Measurements from ENCODE around the gene IFNG-AS1. TPM values are rescaled to one million over a fixed set of nuclear protein-coding genes. Genes with fewer than 3 reads are reported as not detected.

Gene IFNG-AS1
- total RNA-seq, 1 experiment from 2014 or later = not detected

- no peak overlapping the region for H3K4me2 ChIP-seq (ENCODE audit: low read length)
- intact Hi-C loops (cut with micrococcal nuclease) = no loop called here
Measured at GRCh38 chr12:68036642-68037041, 47.4 kb downstream of the IFNG-AS1 start.

DNA sequence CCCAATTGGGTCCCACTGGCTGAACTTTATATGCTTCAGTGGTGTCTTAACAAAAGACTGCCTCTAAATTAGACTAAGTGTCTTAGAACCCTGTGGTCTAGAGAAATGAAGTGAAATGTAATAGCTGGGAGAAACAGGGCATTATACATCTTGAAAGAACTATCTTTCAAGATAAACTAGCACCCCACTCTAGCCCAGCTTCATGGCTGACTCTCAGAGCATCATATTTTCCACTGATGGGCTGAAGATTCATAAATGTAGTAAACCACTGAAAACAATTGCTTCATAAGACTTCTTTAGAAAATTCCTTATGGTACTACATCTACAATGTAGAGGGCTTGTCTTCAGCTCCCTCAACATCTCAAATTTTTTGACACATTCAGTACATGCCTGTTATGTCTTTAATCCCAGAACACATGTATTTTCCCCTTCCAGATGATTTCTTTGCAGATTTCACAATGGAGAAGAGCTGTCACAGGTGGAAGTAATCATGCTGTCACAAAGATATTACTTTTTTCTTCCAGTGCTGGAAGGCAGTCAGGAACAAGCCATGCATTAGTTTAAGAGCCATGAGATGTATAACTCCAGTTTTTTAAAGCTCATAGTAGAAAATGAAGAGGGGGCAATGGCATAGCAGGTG, 48.5 kb downstream of the IFNG-AS1 start:
- Histone ChIP-seq H3K9me3 (ENCODE audit: control insufficient read depth in 1 of 2, insufficient read depth in 1 of 2, low read depth in 1 of 2, low read length in 2 of 2) (no peaks in the 10 kb centered on the region), H3K79me2 (ENCODE audit: insufficient read depth, low read length) (no peaks in the 10 kb centered on the region), H4K20me1 (ENCODE audit: insufficient read depth) (no peaks in the 10 kb centered on the region), H3K4me3 (replicated peaks in 1 of 2; ENCODE audit: low read depth in 1 of 2, low read length in 2 of 2) (no peak overlapping the region), H3K27me3 (ENCODE audit: insufficient read depth, low read length) (no peaks in the 10 kb centered on the region), H2AFZ (ENCODE audit: low read depth, low read length, poor library complexity, severe bottlenecking) (no peak overlapping the region), H3K9me2 (ENCODE audit: insufficient read depth) (no peaks in the 10 kb centered on the region), H3K36me3 (ENCODE audit: control insufficient read depth in 1 of 2, insufficient read depth in 2 of 2, low read length in 2 of 2) (no peaks in the 10 kb centered on the region), H3K27ac (ENCODE audit: low read depth, low read length) (no peak overlapping the region), H3K4me2 (ENCODE audit: low read length) (no peak overlapping the region), H3K9ac (ENCODE audit: low read length) (no peak overlapping the region), H3K4me1 (ENCODE audit: control insufficient read depth in 1 of 2, insufficient read depth in 2 of 2, low read length in 2 of 2) (no peaks in the 10 kb centered on the region)
- RAD21 ChIA-PET (ENCODE audit: low non-redundant PET in 1 of 2, low total read pairs in 2 of 2, uncharacterized antibody in 2 of 2, unreplicated experiment in 2 of 2) = no interaction called here
- TF ChIP-seq EGR1 (IDR thresholded peaks at IDR 0.05; ENCODE audit: low read depth) (no peak), RAD21 (IDR thresholded peaks at IDR 0.05; ENCODE audit: low read depth) (no peak), ELF1 (IDR thresholded peaks at IDR 0.05; ENCODE audit: borderline replicate concordance, low read depth) (no peak), POLR2AphosphoS5 (IDR thresholded peaks at IDR 0.05; ENCODE audit: low read depth, low read length) (no peak), ZFX (IDR thresholded peaks at IDR 0.05) (no peak), TCF7L2 (IDR thresholded peaks at IDR 0.05; ENCODE audit: borderline replicate concordance, extremely low read depth, insufficient read depth, insufficient read length) (no peak), YY1 (IDR thresholded peaks at IDR 0.05; ENCODE audit: extremely low read depth, insufficient replicate concordance, low read depth, low read length) (no peak), SP1 (IDR thresholded peaks at IDR 0.05; ENCODE audit: low read depth) (no peak), JUND (IDR thresholded peaks at IDR 0.05) (no peak), EZH2 (IDR thresholded peaks at IDR 0.05) (no peak), SIN3A (IDR thresholded peaks at IDR 0.05; ENCODE audit: low read depth) (no peak), ATF3 (IDR thresholded peaks at IDR 0.05) (no peak), MAX (IDR thresholded peaks at IDR 0.05) (no peak), CEBPB (IDR thresholded peaks at IDR 0.05; ENCODE audit: low read depth) (no peak), ZNF274 (IDR thresholded peaks at IDR 0.05; ENCODE audit: low read depth, low read length) (no peak), CBX3 (IDR thresholded peaks at IDR 0.05; ENCODE audit: low read depth) (no peak)
- TF ChIP-seq, protein P1, sequence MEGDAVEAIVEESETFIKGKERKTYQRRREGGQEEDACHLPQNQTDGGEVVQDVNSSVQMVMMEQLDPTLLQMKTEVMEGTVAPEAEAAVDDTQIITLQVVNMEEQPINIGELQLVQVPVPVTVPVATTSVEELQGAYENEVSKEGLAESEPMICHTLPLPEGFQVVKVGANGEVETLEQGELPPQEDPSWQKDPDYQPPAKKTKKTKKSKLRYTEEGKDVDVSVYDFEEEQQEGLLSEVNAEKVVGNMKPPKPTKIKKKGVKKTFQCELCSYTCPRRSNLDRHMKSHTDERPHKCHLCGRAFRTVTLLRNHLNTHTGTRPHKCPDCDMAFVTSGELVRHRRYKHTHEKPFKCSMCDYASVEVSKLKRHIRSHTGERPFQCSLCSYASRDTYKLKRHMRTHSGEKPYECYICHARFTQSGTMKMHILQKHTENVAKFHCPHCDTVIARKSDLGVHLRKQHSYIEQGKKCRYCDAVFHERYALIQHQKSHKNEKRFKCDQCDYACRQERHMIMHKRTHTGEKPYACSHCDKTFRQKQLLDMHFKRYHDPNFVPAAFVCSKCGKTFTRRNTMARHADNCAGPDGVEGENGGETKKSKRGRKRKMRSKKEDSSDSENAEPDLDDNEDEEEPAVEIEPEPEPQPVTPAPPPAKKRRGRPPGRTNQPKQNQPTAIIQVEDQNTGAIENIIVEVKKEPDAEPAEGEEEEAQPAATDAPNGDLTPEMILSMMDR (IDR thresholded peaks at IDR 0.05 in 2 of 3, conservative IDR thresholded peaks at IDR 0.05 in 1 of 3; ENCODE audit: borderline replicate concordance in 1 of 3, insufficient read depth in 1 of 3, low read depth in 2 of 3, low read length in 2 of 3) = no peak
- DNase-seq (ENCODE audit: low read depth, low spot score) (no peak), ATAC-seq (no peak)
- intact Hi-C loops (cut with micrococcal nuclease) = no loop called here
- CTCF ChIA-PET = interaction anchor here (2.2 kb wide), 1 partner anchor 682 kb away, joined by 7 read pairs; no protein-coding TSS in a partner anchor
- no TSS peak for BruUV-seq (replicated peaks)
- POLR2A ChIA-PET = no interaction called here

More at GRCh38 chr12:68036642-68037041, 47.4 kb downstream of the IFNG-AS1 start:
- no peaks in the 10 kb centered on the region for H3K27me3 ChIP-seq (ENCODE audit: insufficient read depth, low read length)
- CTCF ChIA-PET = interaction anchor here (1.2 kb wide), 1 partner anchor 35 kb away, joined by 3 read pairs; no protein-coding TSS in a partner anchor
- no peaks in the 10 kb centered on the region for H3K79me2 ChIP-seq (ENCODE audit: insufficient read depth, low read length)
- H3K36me3 ChIP-seq (ENCODE audit: control insufficient read depth in 1 of 2, insufficient read depth in 2 of 2, low read length in 2 of 2) = no peaks in the 10 kb centered on the region
- no peak for TF ChIP-seq RAD21 (IDR thresholded peaks at IDR 0.05; ENCODE audit: low read depth)
- H3K27ac ChIP-seq (ENCODE audit: low read depth, low read length) = no peak overlapping the region
- no peaks in the 10 kb centered on the region for H4K20me1 ChIP-seq (ENCODE audit: insufficient read depth)
- ATAC-seq (no peak), DNase-seq (ENCODE audit: low read depth, low spot score) (no peak)
- POLR2A ChIA-PET = no interaction called here
- no peaks in the 10 kb centered on the region for H3K4me1 ChIP-seq (ENCODE audit: control insufficient read depth in 1 of 2, insufficient read depth in 2 of 2, low read length in 2 of 2)
- H3K9me2 ChIP-seq (ENCODE audit: insufficient read depth) = no peaks in the 10 kb centered on the region
- H3K4me3 ChIP-seq (replicated peaks in 1 of 2; ENCODE audit: low read depth in 1 of 2, low read length in 2 of 2) = no peak overlapping the region
- H2AFZ ChIP-seq (ENCODE audit: low read depth, low read length, poor library complexity, severe bottlenecking) = no peak overlapping the region
- RAD21 ChIA-PET (ENCODE audit: low non-redundant PET in 1 of 2, low total read pairs in 2 of 2, uncharacterized antibody in 2 of 2, unreplicated experiment in 2 of 2) = no interaction called here
- no peak overlapping the region for H3K9ac ChIP-seq (ENCODE audit: low read length)
- BruUV-seq (replicated peaks) = no TSS peak
- no peaks in the 10 kb centered on the region for H3K9me3 ChIP-seq (ENCODE audit: control insufficient read depth in 1 of 2, insufficient read depth in 1 of 2, low read depth in 1 of 2, low read length in 2 of 2)
